Liver (tissue), 9 donors: ENCODE measurements around the gene STPG1. TPM values are rescaled to one million over a fixed set of nuclear protein-coding genes. Genes with fewer than 3 reads are reported as not detected.
A peak's percentile ranks its signal among the peaks of the same experiment; 100 is the strongest.

Experiments used
- DNase-seq: peaks from one replicate; pipeline ENCODE4 v3.0.0-alpha.2; 2017; ENCODE audit warnings: low spot score
- H3K27ac ChIP-seq, 2 donors: one replicate each; pipeline ENCODE4 v1.7.0; 2013; ENCODE audit warnings: inconsistent platforms in 2 of 2, low read length in 2 of 2, control low read depth in 1 of 2, low read depth in 1 of 2, mild to moderate bottlenecking in 1 of 2
- H3K27me3 ChIP-seq, 4 donors: one replicate each; pipeline versions ENCODE4 v1.6.1 to v1.7.0; 2013; ENCODE audit warnings: low read length in 3 of 4, inconsistent platforms in 1 of 4, mild to moderate bottlenecking in 1 of 4, moderate library complexity in 1 of 4; ENCODE audit not compliant: control insufficient read depth in 4 of 4, insufficient read depth in 4 of 4
- H3K36me3 ChIP-seq, 4 donors: one replicate each; pipeline versions ENCODE4 v1.6.1 to v1.7.0; 2013; ENCODE audit warnings: low read length in 3 of 4, mild to moderate bottlenecking in 3 of 4, low read depth in 1 of 4, moderate library complexity in 1 of 4; ENCODE audit not compliant: control insufficient read depth in 4 of 4, insufficient read depth in 3 of 4
- H3K4me1 ChIP-seq, 4 donors: one replicate each; pipeline versions ENCODE4 v1.6.1 to v1.7.0; 2013; ENCODE audit warnings: low read length in 3 of 4, mild to moderate bottlenecking in 3 of 4, moderate library complexity in 1 of 4; ENCODE audit not compliant: control insufficient read depth in 4 of 4, insufficient read depth in 4 of 4
- H3K4me3 ChIP-seq, 3 donors: one replicate each; pipeline versions ENCODE4 v1.6.1 to v1.7.0; 2013; ENCODE audit warnings: low read length in 3 of 3, control low read depth in 1 of 3, low read depth in 1 of 3, mild to moderate bottlenecking in 1 of 3
- H3K9ac ChIP-seq, 2 donors: one replicate each; pipeline ENCODE4 v1.7.0; 2013; ENCODE audit warnings: low read length in 2 of 2, mild to moderate bottlenecking in 2 of 2, moderate library complexity in 2 of 2, control low read depth in 1 of 2, low read depth in 1 of 2
- H3K9me3 ChIP-seq, 4 donors: one replicate each; pipeline versions ENCODE4 v1.6.1 to v1.7.0; 2013; ENCODE audit warnings: low read length in 3 of 4; ENCODE audit not compliant: control insufficient read depth in 4 of 4
- ATF3 ChIP-seq: IDR thresholded peaks from 2 replicates; pipeline ENCODE4 v1.6.1; 2016; ENCODE audit warnings: antibody characterized with exemption
- CTCF ChIP-seq: fragments of 150-350 bp; IDR thresholded peaks from 2 replicates; pipeline ENCODE4 v1.5.1; 2017; ENCODE audit warnings: improper control_type of control experiment, low read depth, low read length; ENCODE audit not compliant: missing input control
- EGR1 ChIP-seq, 2 donors: IDR thresholded peaks; 2 replicates each; pipeline ENCODE4 v1.6.1; 2016 to 2018; ENCODE audit warnings: antibody characterized with exemption in 2 of 2, low read depth in 2 of 2
- FOXA1 ChIP-seq: IDR thresholded peaks from 2 replicates; pipeline ENCODE4 v1.6.1; 2016; ENCODE audit warnings: antibody characterized with exemption
- GABPA ChIP-seq, 2 donors: IDR thresholded peaks in 1 of 2; conservative IDR thresholded peaks in 1 of 2; 2 replicates each; pipeline ENCODE4 v1.6.1; 2016; ENCODE audit warnings: antibody characterized with exemption in 2 of 2, mild to moderate bottlenecking in 1 of 2, moderate library complexity in 1 of 2
- HNF4G ChIP-seq: IDR thresholded peaks from 2 replicates; pipeline ENCODE4 v1.6.1; 2016; ENCODE audit warnings: antibody characterized with exemption
- JUND ChIP-seq, 2 donors: IDR thresholded peaks; 2 replicates each; pipeline ENCODE4 v1.6.1; 2016; ENCODE audit warnings: antibody characterized with exemption in 2 of 2
- MAX ChIP-seq: IDR thresholded peaks from 2 replicates; pipeline ENCODE4 v1.6.1; 2016; ENCODE audit warnings: antibody characterized with exemption
- NR2F2 ChIP-seq: IDR thresholded peaks from 2 replicates; pipeline ENCODE4 v1.6.1; 2016; ENCODE audit warnings: antibody characterized with exemption
- RAD21 ChIP-seq, 2 donors: IDR thresholded peaks; 2 replicates each; pipeline ENCODE4 v1.6.1; 2016; ENCODE audit warnings: antibody characterized with exemption in 2 of 2, mild to moderate bottlenecking in 2 of 2
- RXRA ChIP-seq, 2 donors: IDR thresholded peaks; 2 replicates each; pipeline ENCODE4 v1.6.1; 2017 to 2018; ENCODE audit warnings: antibody characterized with exemption in 2 of 2, mild to moderate bottlenecking in 1 of 2
- SP1 ChIP-seq: IDR thresholded peaks from 2 replicates; pipeline ENCODE4 v1.6.1; 2018; ENCODE audit warnings: antibody characterized with exemption, mild to moderate bottlenecking
- TAF1 ChIP-seq: conservative IDR thresholded peaks from 2 replicates; pipeline ENCODE4 v1.6.1; 2016; ENCODE audit warnings: antibody characterized with exemption, mild to moderate bottlenecking
- YY1 ChIP-seq: IDR thresholded peaks from 2 replicates; pipeline ENCODE4 v1.6.1; 2016; ENCODE audit warnings: antibody characterized with exemption, mild to moderate bottlenecking
- ZBTB33 ChIP-seq: IDR thresholded peaks from 2 replicates; pipeline ENCODE4 v1.6.1; 2016; ENCODE audit warnings: antibody characterized with exemption
- WGBS: extraction: QIAGEN DNeasy Blood & Tissue Kit; methylation state at CpG from one replicate; pipeline ENCODE4 v1.1.7; 2013; 5-methylcytosine and 5-hydroxymethylcytosine counted together
- polyA plus RNA-seq, 2 donors: library from polyadenylated mRNA; stranded (reverse) in 1 of 2; unstranded in 1 of 2; fragments of 200-250 nt in 1 of 2; fragments of >200 nt in 1 of 2; fragmentation: Nextera tagmentation in 1 of 2; extraction: Ambion mirVana in 1 of 2; gene quantifications; one replicate each; pipeline versions ENCODE4 v1.2.1 to v1.2.3, GENCODE V29; 2013 to 2015
- total RNA-seq, 2 donors: library from RNA; depleted of rRNA; stranded (reverse); fragments of >200 nt; gene quantifications; one replicate each; pipeline ENCODE4 v1.2.3, GENCODE V29; 2014
- donor health status: healthy.
- donor health status: healthy.
- donor health status: healthy.
- donor health status: healthy.
- donor health status: healthy.

The STPG1 gene
- total and polyA plus RNA-seq, 4 donors, result 0.92 to 2.9 (median 1.0) TPM

GRCh38 chr1:24339996-24340395 lies 73.6 kb downstream of the STPG1 start:
- H3K9ac ChIP-seq, result no peak overlapping the region
- no peaks in the 10 kb centered on the region for H3K9me3 ChIP-seq
- DNase-seq, result no peak
- H3K27me3 ChIP-seq, result no peaks in the 10 kb centered on the region
- H3K36me3 ChIP-seq, result no peaks in the 10 kb centered on the region
- no peaks in the 10 kb centered on the region for H3K4me1 ChIP-seq
- TF ChIP-seq HNF4G (no peak), RXRA (IDR thresholded peaks at IDR 0.05) (no peak), JUND (IDR thresholded peaks at IDR 0.05) (no peak), MAX (no peak), YY1 (no peak), FOXA1 (no peak)
- H3K4me3 ChIP-seq, result no peak overlapping the region
- H3K27ac ChIP-seq, result no peak overlapping the region
- 97% methylated on average over 8 of the region's 8 CpGs for WGBS

- H3K27ac ChIP-seq, result no peak overlapping the region
- WGBS, result 94% methylated on average over 5 of the region's 5 CpGs
- TF ChIP-seq EGR1 (IDR thresholded peaks at IDR 0.05; ENCODE audit: low read depth in 2 of 2), result no peak
- no peak for TF ChIP-seq RAD21 (IDR thresholded peaks at IDR 0.05)
- TF ChIP-seq ATF3, result no peak
- TF ChIP-seq SP1, result no peak
- TF ChIP-seq FOXA1, result no peak
- no peak for TF ChIP-seq ZBTB33
- TF ChIP-seq CTCF, result no peak
- TF ChIP-seq MAX, result no peak
- TF ChIP-seq RXRA (IDR thresholded peaks at IDR 0.05), result no peak
- no peak for TF ChIP-seq GABPA (IDR thresholded peaks at IDR 0.05 in 1 of 2, conservative IDR thresholded peaks at IDR 0.05 in 1 of 2)
- no peak overlapping the region for H3K9ac ChIP-seq
- no peak for DNase-seq
- H3K4me3 ChIP-seq, result no peak overlapping the region
- H3K36me3 ChIP-seq, result no peaks in the 10 kb centered on the region
- H3K27me3 ChIP-seq, result no peaks in the 10 kb centered on the region
- H3K4me1 ChIP-seq, result no peaks in the 10 kb centered on the region
- H3K9me3 ChIP-seq, result no peaks in the 10 kb centered on the region
These were observed 75.1 kb downstream of the STPG1 start for GRCh38 chr1:24338447-24338846.

GRCh38 chr1:24337455-24337854 lies 76.1 kb downstream of the STPG1 start:
- H3K36me3 ChIP-seq, result no peaks in the 10 kb centered on the region
- DNase-seq, result no peak
- TF ChIP-seq TAF1, result no peak
- TF ChIP-seq NR2F2, result peak; percentile 48
- H3K9ac ChIP-seq, result no peak overlapping the region
- no peaks in the 10 kb centered on the region for H3K4me1 ChIP-seq
- H3K27me3 ChIP-seq, result no peaks in the 10 kb centered on the region
- H3K9me3 ChIP-seq, result no peaks in the 10 kb centered on the region
- WGBS, result 94% methylated on average over 4 of the region's 4 CpGs
- no peak overlapping the region for H3K4me3 ChIP-seq
- H3K27ac ChIP-seq, result no peak overlapping the region
